HG03432 (cell line): ENCODE data around the gene TDP1.
"Not testable (repeated sequence)": the region's sequence is repeated elsewhere in the genome, so short reads cannot be mapped to it uniquely, and the experiment has no call there.

Experiments used
- ATAC-seq: cut with Tn5 transposase; IDR thresholded peaks from one replicate; pipeline ENCODE4 v1.9.1; 2021; ENCODE audit warnings: mild to moderate bottlenecking, moderate library complexity; ENCODE audit not compliant: unreplicated experiment

Gene TDP1

DNA sequence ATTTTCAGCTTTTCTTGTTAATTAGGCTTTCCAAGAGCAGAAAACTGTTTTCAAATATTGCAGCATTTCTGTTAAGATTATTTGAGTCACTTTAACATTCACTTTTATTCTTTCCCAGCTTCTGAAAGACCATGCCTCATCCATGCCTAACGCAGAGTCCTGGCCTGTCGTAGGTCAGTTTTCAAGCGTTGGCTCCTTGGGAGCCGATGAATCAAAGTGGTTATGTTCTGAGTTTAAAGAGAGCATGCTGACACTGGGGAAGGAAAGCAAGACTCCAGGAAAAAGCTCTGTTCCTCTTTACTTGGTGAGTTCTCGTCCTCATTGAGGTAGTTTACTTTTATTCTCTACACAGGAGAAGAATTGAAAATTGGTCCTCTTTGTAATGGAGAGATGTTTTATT lies 33.1 kb downstream of the TDP1 start:
- no peak for ATAC-seq

DNA sequence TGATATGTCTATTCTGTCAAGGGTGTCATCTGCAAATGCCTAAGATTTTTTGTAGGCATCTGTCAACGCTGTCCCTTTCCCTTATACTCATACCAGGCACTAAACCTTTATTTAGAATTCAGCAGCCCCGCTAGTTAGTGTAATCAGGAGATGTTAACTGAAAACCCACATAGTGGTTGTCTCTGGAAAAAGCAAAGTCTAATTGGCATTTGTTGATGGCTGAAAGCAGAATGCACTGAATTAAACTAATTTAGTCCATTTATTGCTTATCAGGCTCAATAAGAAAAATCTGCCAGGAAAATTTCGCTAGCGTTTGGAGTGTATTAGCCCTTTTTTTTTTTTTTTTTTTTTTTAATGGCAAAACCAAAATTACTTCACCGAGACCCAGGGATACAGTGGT lies 34.5 kb downstream of the TDP1 start:
- no peak for ATAC-seq

DNA sequence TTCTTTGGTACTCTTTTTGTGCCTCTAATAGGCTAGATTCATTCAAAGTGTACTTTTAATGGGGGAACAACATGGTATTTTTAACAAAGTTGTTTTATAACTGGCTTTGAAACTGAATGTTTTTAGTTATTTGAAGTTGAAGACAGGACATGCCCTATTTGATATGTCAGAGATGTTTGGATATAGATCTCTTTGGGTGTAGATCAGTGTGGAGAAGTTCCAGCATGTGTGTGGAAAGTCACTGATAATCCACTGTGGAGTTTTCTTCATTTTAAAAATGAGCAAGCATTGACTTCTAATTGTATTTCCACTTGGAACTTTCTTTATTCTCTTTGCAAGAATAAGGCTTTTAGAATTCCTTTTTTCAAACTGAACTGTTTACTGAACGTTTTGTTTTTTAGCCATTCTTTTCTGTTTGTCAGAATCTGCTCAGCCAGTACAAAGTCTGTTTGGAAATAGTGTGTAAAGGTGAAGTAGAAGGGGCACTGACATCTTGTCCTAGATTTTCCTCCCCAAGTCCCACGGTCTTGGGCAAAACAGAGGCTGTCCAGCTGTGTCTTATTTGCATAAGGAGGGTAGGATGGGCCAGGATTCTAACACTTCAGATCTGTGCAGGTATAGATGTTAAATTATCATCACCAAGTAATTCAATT lies 35.0 kb downstream of the TDP1 start:
- ATAC-seq: no peak

DNA sequence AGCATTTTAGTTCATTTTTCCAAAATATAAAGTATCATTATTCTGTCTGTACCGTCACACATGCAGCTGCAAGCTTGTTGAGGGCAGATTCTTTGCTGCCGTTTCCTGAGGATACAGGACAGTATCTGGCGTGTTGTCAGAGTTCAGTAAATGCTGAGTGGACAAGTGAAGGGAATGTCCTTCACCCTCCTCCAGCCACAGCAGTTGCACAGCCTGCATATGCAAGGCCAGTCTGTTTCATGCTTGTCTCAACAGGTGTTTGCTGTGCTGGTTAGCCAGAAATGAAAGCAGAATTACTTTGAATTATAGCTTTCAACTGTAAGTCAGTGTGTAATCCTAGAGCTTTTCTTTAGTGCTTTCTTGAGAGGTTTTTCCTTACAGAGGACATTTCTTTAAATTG lies 36.5 kb downstream of the TDP1 start:
- ATAC-seq: no peak

DNA sequence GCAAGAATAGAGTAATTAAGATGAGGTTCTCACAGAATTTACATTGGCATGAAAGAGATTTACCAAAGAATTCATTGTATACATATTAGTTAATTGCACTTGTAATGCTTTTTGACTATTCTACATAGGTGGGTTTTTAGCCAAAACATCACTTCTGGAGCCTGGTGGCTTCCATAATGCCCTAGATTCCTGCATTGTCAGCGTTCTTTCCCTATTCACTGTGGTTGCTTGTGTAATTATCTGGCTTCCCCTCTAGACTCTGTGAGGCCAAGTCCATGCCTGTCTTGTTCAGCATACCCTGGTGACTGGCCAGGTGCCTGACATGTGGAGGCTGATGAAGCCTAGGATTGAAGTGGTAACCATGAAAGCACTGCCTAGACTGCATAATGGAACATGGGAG lies 41.2 kb downstream of the TDP1 start:
- no peak for ATAC-seq

DNA sequence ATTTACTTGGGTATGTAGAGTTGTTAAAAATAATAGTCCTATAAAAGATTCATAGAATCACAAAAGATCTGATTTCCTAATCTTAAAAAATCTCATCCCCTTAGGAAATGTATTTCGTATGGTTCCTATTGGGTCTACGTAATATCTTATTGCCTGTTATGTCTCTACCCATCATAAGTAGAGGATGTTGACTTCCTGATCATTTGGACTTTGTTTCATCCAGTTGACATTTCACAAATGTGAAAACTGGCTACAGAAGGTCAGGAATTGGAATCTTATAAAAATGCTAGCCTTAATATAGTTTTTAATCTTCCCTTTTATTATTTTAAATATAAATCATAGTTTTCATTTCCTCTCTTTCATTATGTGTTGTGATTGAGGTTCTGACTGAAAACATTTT lies 45.2 kb downstream of the TDP1 start:
- ATAC-seq: no peak

DNA sequence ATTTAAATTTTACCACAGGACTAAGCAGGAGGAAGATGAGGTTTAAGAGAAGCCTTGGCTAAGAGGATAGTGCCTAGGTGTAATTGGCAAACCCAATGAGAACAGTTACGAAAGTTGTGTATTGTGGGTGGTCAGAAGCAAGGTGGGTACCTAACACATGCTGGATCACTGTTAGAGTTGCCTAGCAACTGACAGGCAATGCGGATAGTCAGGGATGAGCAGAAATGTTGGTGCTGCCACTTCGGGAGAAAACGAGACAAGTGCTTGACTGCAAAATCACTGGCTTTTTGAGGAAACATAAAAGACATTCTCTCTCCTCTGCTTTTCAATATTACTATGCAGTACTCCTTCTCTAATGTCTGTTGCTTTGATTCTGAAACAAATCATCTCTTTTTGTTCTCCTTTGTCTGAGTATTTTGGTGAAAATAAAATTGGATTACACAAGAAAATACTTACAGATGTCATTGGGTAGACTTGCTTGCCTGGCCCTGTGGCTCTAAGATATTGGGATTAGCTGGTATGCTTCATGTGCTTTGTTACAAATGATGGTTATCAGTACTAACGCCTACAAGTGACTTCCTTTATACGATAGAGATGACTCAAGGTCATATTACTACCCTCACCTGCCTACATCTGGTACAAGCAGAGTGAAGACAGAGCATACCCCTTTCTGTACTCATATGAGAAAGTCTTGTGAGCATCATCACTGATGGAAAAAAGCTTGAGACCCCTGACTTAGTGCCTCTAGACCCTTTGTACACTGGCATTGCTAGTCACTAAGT lies 48.0 kb downstream of the TDP1 start:
- ATAC-seq: no peak

DNA sequence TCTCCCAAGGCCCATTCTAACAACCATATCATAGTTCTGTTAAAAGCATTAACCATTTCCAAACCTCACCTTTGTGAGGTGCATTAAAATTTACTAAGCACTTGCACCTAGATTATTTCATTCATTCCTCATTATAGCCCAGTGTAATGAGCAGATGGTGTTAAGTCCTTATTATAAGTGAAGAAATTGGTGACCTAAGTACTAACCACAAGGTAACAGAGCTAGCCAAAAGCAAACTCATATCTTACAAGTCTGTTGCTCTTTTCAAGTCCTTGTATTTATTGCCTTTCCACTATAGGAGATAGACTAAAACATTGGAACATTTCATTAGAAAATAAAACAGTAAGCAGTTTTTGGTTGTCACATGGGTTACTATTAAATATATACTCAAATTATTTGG lies 49.7 kb downstream of the TDP1 start:
- ATAC-seq: no peak

DNA sequence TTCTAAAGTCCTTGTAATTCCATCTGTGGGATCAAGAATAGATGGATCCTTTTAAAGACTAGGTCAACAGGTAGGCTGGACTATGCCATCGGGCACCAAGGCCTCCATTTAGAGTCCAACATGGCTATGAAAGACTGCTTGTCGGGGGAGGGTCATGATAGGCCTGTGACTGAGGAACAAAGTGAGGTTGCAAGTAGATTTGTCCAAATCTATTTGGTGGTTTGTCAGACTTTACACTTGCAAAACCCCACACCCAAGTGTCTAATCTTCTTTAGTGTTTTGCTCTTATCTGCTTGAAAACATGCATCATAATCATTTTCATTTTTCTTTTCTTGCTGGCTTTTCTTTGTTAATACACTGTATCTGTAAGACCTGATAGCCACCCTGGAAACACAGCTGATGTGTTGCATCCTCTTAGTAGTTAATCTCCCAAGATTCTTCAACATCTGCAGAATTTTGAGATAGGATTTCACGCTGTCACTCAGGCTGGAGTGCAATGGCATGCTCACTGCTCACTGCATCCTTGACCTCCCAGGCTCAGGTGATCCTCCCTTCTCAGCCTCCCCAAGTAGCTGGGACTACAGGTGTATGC lies 50.3 kb downstream of the TDP1 start:
- ATAC-seq: no peak

DNA sequence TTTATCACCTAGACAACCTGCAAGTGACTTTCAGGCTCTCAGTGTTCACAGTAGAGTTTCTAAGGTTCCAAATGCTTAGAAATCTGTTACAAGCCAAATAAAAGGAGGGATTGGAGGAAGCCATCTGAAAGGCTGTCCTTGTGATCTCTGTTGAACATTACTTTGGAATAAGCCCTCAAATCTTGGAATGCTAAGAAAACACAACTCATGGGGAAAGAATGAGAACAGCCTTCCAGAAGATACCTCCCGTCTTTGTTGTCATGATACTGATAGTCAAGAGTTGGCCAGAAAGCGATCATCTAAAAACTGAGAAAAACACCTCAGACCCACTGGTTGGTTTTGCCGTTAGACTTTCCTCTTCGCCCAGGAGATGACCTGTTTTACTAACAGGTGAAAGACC lies 61.6 kb downstream of the TDP1 start:
- no peak for ATAC-seq

DNA sequence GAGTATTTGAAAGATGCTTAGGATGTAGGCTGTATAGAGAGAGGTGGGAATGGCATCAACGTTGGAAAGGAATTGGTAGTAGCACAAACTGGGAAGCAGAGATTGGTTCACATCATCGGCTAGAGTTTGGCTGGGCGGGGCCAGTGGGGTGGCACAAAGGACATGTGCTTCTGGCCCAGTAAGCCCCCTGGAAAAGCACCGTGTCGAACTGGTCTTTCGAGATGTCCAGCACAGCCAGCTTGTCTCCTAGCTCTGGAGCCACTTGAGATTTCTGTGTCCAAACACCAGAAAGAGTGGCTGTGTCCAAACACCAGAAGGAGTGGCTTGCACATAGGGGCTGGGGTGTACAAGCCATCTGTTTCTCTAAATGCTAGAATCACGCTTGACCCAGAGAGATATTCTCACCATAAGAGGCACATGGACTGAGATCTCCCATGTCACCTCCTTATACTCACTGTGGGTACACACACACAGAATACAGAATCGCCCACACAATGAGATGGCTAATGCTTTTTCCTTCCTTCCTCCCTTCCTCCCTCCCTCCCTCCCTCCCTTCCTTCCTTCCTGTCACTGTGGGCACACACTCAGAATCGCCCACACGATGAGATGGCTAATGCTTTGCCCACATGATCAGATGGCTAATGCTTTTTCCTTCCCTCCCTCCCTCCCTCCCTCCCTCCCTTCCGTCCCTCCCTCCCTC lies 64.2 kb downstream of the TDP1 start:
- ATAC-seq: no peak

DNA sequence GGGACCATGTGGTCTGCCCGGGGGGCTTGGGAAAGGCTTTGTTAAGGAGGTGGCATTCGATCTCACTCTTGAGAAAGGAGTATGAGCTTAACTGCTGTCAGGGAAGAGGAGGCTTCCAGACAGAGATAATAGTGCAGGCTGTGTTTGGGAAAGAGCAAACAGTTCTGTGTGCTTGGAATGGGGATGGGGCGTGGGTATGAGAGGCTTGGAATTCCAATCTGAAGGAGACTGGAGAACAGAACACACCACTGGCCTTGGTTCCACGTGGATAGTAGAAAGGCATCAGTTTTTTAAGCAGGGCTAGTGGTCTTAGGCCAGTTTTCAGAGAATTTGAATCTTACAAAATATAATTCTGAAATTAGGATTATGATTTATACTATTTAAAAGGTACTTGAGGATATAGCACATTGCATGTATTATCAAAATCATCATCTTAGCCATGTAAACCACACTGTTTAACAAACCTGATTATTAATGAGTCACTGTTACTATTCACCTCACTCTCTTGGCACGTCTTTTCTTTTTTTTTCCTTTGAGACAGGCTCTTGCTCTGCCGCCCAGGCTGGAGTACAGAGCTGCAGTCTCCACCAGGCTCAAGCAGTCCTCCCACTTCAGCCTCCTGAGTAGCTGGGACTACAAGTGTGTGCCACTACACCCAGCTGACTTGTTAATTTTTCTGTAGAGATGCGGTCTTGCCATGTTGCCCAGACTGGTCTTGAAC lies 67.6 kb downstream of the TDP1 start:
- ATAC-seq: no peak

DNA sequence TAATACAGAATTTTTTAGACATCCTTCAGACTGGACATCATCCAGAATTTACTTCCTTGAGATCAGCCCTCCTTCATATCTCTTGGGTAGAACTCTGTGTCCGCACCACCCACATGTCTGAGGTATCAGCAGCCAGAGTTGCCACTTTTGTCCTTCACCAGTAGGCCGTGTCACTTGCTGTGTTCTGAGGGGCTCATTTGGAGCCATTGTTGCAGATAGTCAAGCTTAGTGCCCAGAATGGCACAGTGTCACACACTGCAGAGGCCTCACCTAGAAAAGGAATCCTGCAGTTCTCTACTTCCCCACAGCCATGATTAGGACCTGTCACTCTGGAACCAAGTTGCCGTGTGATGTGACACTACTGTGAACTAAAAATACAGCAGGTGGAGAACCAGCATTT lies 69.2 kb downstream of the TDP1 start:
- ATAC-seq: no peak

DNA sequence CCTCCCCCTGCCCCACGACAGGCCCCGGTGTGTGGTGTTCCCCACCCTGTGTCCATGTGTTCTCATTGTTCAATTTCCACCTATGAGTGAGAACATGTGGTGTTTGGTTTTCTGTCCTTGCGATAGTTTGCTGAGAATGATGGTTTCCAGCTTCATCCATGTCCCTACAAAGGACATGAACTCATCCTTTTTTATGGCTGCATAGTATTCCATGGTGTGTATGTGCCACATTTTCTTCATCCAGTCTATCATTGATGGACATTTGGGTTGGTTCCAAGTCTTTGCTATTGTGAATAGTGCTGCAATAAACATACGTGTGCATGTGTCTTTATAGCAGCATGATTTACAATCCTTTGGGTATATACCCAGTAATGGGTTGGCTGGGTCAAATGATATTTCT lies 70.9 kb downstream of the TDP1 start:
- not testable (repeated sequence) for ATAC-seq

DNA sequence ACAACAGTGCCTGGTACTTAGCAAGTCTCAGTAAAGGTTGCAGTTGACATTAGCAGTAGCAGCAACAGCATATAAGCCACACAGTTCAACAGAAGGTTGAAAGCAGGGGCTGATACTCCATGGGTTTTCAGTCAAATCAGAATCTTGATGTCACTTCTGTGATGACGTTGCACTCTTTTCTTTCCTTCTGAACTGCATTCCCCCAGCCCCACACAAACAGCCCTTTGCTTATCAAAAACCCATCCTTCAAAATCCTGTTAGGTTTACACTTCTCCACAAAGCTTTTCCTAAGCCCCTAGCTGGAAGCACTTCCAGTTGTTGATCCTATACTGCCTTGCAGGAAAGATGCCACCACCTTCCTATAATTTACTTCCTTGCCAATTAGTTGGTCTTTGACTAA lies 72.1 kb downstream of the TDP1 start:
- no peak for ATAC-seq

DNA sequence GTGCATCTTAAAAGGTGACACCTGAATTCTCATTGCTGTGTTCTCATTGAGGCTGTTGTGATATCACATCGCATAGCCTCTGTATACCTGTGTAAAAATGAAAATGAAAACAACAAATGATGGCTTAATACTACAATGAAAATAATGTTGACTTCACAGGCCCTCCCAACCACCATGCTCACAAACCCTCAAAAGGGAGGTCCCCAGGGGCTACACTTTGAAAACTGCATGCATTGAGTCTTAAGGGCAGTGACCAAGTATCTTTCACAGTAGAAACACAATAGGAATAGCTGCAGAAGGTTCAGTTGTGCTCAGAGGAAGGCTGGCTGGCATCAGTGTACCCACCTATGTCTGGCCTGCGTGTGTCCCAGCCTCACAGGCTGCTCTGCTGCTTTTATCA lies 78.4 kb downstream of the TDP1 start:
- ATAC-seq: no peak

DNA sequence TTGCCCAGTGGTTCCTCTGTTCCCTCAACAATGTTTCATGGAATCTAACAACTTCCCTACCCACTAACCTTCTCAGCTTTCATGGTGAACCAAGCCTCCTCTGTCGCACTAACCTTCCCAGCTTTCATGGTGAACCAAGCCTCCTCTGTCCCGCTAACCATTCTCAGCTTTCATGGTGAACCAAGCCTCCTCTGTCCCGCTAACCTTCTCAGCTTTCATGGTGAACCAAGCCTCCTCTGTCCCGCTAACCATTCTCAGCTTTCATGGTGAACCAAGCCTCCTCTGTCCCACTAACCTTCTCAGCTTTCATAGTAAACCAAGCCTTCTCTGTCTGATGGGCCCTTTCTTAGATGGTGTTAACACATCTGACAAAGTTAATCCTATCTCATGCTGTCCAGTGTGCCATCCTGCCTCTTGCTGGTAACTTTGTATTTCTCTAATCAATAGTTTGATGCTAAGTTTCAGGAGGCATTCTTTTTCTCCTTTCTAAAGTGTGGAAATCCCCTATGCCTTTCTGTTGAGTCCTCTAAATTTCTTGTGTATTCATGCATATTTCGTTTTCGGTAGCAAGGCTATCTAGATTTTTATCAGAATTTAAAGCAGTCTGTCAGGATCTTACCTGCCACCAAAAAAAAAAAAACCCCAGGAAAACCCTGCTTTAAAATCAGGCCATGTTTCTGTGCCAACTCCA lies 79.3 kb downstream of the TDP1 start:
- no peak for ATAC-seq

DNA sequence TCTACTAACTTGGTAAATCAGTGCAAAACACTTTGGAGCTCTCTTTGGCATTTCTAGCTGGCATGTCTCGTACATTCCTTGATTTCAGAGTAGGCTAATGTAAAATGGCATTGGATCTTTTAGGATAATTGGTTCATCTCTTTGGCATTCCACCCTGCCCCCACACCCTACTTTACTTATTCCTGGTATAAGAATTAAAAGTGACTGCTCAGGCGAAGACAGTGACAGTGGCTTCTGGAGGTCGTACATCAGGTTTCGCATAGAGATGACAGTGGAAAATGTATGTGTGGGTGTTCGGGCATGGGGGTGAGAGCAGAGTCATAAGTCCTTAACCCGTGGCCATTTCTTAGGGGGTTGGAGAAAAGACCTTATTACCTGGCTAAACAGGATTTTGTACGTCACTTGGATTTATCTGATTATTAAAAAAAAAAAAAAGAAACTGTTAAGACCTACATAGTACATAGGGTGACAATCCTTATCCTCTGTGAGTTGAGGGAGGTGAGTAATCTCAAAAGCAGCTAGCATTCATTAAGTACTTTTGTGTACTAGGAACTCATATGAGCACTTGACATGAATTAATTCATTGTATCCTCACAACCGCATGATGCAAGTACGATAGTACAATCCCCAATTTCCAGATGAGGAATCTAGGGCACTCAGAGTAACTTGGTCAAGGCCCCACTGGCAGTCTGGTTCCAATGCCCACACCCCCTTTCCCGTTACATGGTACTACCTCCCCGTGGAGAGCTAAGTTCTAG lies 83.7 kb downstream of the TDP1 start:
- no peak for ATAC-seq

DNA sequence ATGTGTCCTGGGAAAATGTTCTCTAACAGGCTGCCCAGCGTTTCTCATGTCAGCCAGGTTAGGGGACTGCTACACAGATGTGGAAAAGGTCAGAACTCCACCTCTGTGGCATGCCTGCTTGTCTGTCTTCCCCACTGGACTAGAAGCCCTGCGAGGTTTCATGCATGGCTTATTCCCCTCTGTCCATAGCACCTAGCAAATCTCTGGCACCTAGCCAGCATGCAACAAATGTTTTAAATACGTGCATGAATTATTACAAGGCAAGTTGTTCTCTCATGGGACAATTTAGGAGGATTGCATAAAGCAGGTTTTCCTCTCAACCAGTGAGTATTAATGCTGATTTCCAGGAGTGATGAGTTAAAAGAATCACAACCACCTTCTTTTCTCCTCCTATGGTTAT lies 84.7 kb downstream of the TDP1 start:
- no peak for ATAC-seq
